ENCODE results near the gene MTRR.

- TF ChIP-seq CTCF (IDR thresholded peaks at IDR 0.05 in 8 of 11, conservative IDR thresholded peaks at IDR 0.05 in 3 of 11) = no peak
- TF ChIP-seq POLR2A (IDR thresholded peaks at IDR 0.05) = no peak
- TF ChIP-seq POLR2AphosphoS5 (IDR thresholded peaks at IDR 0.05) = no peak
Observed at GRCh38 chr5:7926720-7927119, 57.8 kb downstream of the MTRR start.

All from spleen (tissue), 7 donors.